ENCODE measurements around the gene STAMBP.
"Not testable (repeated sequence)": the region's sequence is repeated elsewhere in the genome, so short reads cannot be mapped to it uniquely, and the experiment has no call there.

Gene STAMBP

GRCh38 chr2:73828818-73829570, at the start of gene STAMBP:
Gene STAMBP, plus strand, starts transcription at chr2:73828961. Its CDS starts 1,896 bp downstream, at chr2:73830857.
- no peaks in the 10 kb centered on the region for H3K27me3 ChIP-seq (ENCODE audit: insufficient read depth, poor library complexity, severe bottlenecking)
- DNase-seq (ENCODE audit: low spot score) (peak; percentile 91), ATAC-seq (ENCODE audit: low read depth) (peak; percentile 68)
- no peaks in the 10 kb centered on the region for H3K9me3 ChIP-seq (ENCODE audit: severe bottlenecking)
- peaks cover 29% of the 10 kb centered on the region for H3K4me1 ChIP-seq (ENCODE audit: insufficient read depth, poor library complexity, severe bottlenecking)
- peak within 1 kb of the TSS; percentile 93 for H3K27ac ChIP-seq (ENCODE audit: poor library complexity, severe bottlenecking)
- peaks cover 27% of the 10 kb centered on the region for H3K36me3 ChIP-seq (ENCODE audit: low read depth)
- TF ChIP-seq CTCF (IDR thresholded peaks at IDR 0.05; ENCODE audit: poor library complexity, severe bottlenecking), result no peak
- peak within 1 kb of the TSS; percentile 97 for H3K4me3 ChIP-seq (ENCODE audit: severe bottlenecking)

GRCh38 chr2:73779467-73780236, 49.1 kb upstream of the STAMBP start, which contains the start of gene DUSP11:
Gene DUSP11, minus strand, starts transcription at chr2:73780103. Its CDS starts 129 bp downstream, at chr2:73779974.
- ATAC-seq (ENCODE audit: low read depth), result peak; percentile 69
- peak within 1 kb of the TSS; percentile 97 for H3K27ac ChIP-seq (ENCODE audit: poor library complexity, severe bottlenecking)

GRCh38 chr2:73780237-73780582, 48.6 kb upstream of the STAMBP start:
- Histone ChIP-seq H3K36me3 (ENCODE audit: low read depth) (peaks cover 31% of the 10 kb centered on the region), H3K27me3 (ENCODE audit: insufficient read depth, poor library complexity, severe bottlenecking) (no peaks in the 10 kb centered on the region), H3K4me1 (ENCODE audit: insufficient read depth, poor library complexity, severe bottlenecking) (peaks cover 36% of the 10 kb centered on the region), H3K27ac (ENCODE audit: poor library complexity, severe bottlenecking) (peak overlapping the region; percentile 97), H3K4me3 (ENCODE audit: severe bottlenecking) (peak overlapping the region; percentile 88), H3K9me3 (ENCODE audit: severe bottlenecking) (no peaks in the 10 kb centered on the region)
- DNase-seq (ENCODE audit: low spot score) (no peak), ATAC-seq (ENCODE audit: low read depth) (no peak)
- TF ChIP-seq CTCF (IDR thresholded peaks at IDR 0.05; ENCODE audit: poor library complexity, severe bottlenecking), result peak; percentile 66

More at GRCh38 chr2:73779467-73780236, 49.1 kb upstream of the STAMBP start, which contains the start of gene DUSP11:
- Histone ChIP-seq H3K27me3 (ENCODE audit: insufficient read depth, poor library complexity, severe bottlenecking) (no peaks in the 10 kb centered on the region), H3K4me1 (ENCODE audit: insufficient read depth, poor library complexity, severe bottlenecking) (peaks cover 40% of the 10 kb centered on the region), H3K36me3 (ENCODE audit: low read depth) (peaks cover 37% of the 10 kb centered on the region), H3K9me3 (ENCODE audit: severe bottlenecking) (no peaks in the 10 kb centered on the region), H3K4me3 (ENCODE audit: severe bottlenecking) (peak within 1 kb of the TSS; percentile 88)
- DNase-seq (ENCODE audit: low spot score), result peak; percentile 89
- peak; percentile 95 for TF ChIP-seq CTCF (IDR thresholded peaks at IDR 0.05; ENCODE audit: poor library complexity, severe bottlenecking)

GRCh38 chr2:73783402-73783801, 45.4 kb upstream of the STAMBP start:
- not testable (repeated sequence) for H3K4me3 ChIP-seq (ENCODE audit: severe bottlenecking); H3K27me3 ChIP-seq (ENCODE audit: insufficient read depth, poor library complexity, severe bottlenecking); H3K36me3 ChIP-seq (ENCODE audit: low read depth); H3K9me3 ChIP-seq (ENCODE audit: severe bottlenecking); DNase-seq (ENCODE audit: low spot score)
- Histone ChIP-seq H3K4me1 (ENCODE audit: insufficient read depth, poor library complexity, severe bottlenecking) (peaks cover 13% of the 10 kb centered on the region), H3K27ac (ENCODE audit: poor library complexity, severe bottlenecking) (peak overlapping the region; percentile 55)
- ATAC-seq (ENCODE audit: low read depth), result peak; percentile 35

- ATAC-seq (ENCODE audit: low read depth); H3K27me3 ChIP-seq (ENCODE audit: insufficient read depth, poor library complexity, severe bottlenecking); H3K4me3 ChIP-seq (ENCODE audit: severe bottlenecking); H3K36me3 ChIP-seq (ENCODE audit: low read depth); DNase-seq (ENCODE audit: low spot score); H3K9me3 ChIP-seq (ENCODE audit: severe bottlenecking): not testable (repeated sequence)
- H3K4me1 ChIP-seq (ENCODE audit: insufficient read depth, poor library complexity, severe bottlenecking), result peaks cover 13% of the 10 kb centered on the region
- peak within 1 kb of the TSS; percentile 55 for H3K27ac ChIP-seq (ENCODE audit: poor library complexity, severe bottlenecking)
Observed at GRCh38 chr2:73783883-73784282, 44.9 kb upstream of the STAMBP start, which contains the start of gene C2orf78. Gene C2orf78, plus strand, starts transcription at chr2:73784183. Its CDS starts 127 bp downstream, at chr2:73784310.
